Trophoblast cell (in vitro differentiated cells and primary cell): ENCODE measurements around the gene EPHA6.

Source experiments
- DNase-seq, 2 donors: peaks; one replicate each; pipeline ENCODE4 v3.0.0-alpha.2; 2016
- H2AFZ ChIP-seq: 2 replicates; pipeline ENCODE4 v1.6.1; 2013; ENCODE audit warnings: low read length, moderate library complexity, mild to moderate bottlenecking; ENCODE audit not compliant: insufficient read depth, poor library complexity
- H2AK5ac ChIP-seq: 2 replicates; pipeline ENCODE4 v1.6.1; 2013; ENCODE audit warnings: mild to moderate bottlenecking, low read length
- H2BK120ac ChIP-seq: 2 replicates; pipeline ENCODE4 v1.6.1; 2013; ENCODE audit warnings: low read length, mild to moderate bottlenecking, moderate library complexity; ENCODE audit not compliant: insufficient read depth, poor library complexity
- H2BK12ac ChIP-seq: 2 replicates; pipeline ENCODE4 v1.6.1; 2013; ENCODE audit warnings: mild to moderate bottlenecking, low read length, moderate library complexity
- H2BK5ac ChIP-seq: 2 replicates; pipeline ENCODE4 v1.6.1; 2013; ENCODE audit warnings: low read length, low read depth, moderate library complexity, mild to moderate bottlenecking; ENCODE audit not compliant: poor library complexity
- H3K14ac ChIP-seq: 2 replicates; pipeline ENCODE4 v1.6.1; 2013; ENCODE audit warnings: mild to moderate bottlenecking, low read length
- H3K18ac ChIP-seq: 2 replicates; pipeline ENCODE4 v1.6.1; 2013; ENCODE audit warnings: mild to moderate bottlenecking, low read length
- H3K23ac ChIP-seq: 2 replicates; pipeline ENCODE4 v1.6.1; 2013; ENCODE audit warnings: low read length
- H3K27ac ChIP-seq: 2 replicates; pipeline ENCODE4 v1.5.1; 2013; ENCODE audit warnings: low read depth, mild to moderate bottlenecking, inconsistent platforms, low read length, moderate library complexity
- H3K27me3 ChIP-seq: 2 replicates; pipeline ENCODE4 v1.6.1; 2013; ENCODE audit warnings: inconsistent platforms, mild to moderate bottlenecking, low read length, moderate library complexity; ENCODE audit not compliant: insufficient read depth
- H3K36me3 ChIP-seq, 2 experiments: 1 replicate in 1 of 2; 2 replicates in 1 of 2; pipeline ENCODE4 v1.6.1; 2013; ENCODE audit warnings: low read length in 2 of 2, mild to moderate bottlenecking in 2 of 2, moderate library complexity in 1 of 2; ENCODE audit not compliant: insufficient read depth in 2 of 2, control insufficient read depth in 1 of 2
- H3K4ac ChIP-seq: 2 replicates; pipeline ENCODE4 v1.6.1; 2013; ENCODE audit warnings: low read depth, mild to moderate bottlenecking, low read length, moderate library complexity
- H3K4me1 ChIP-seq, 2 experiments: 1 replicate in 1 of 2; 2 replicates in 1 of 2; pipeline ENCODE4 v1.6.1; 2013; ENCODE audit warnings: low read length in 2 of 2, mild to moderate bottlenecking in 2 of 2, moderate library complexity in 1 of 2; ENCODE audit not compliant: insufficient read depth in 2 of 2, control insufficient read depth in 1 of 2
- H3K4me2 ChIP-seq: 2 replicates; pipeline ENCODE4 v1.6.1; 2013; ENCODE audit warnings: inconsistent platforms, mild to moderate bottlenecking, low read length, moderate library complexity
- H3K4me3 ChIP-seq: 2 replicates; pipeline ENCODE4 v1.5.1; 2013; ENCODE audit warnings: mild to moderate bottlenecking, low read depth, low read length, inconsistent platforms
- H3K79me1 ChIP-seq: one replicate; pipeline ENCODE4 v1.6.1; 2013; ENCODE audit warnings: low read length
- H3K79me2 ChIP-seq: 2 replicates; pipeline ENCODE4 v1.6.1; 2013; ENCODE audit warnings: low read length, mild to moderate bottlenecking; ENCODE audit not compliant: control insufficient read depth, insufficient read depth, poor library complexity
- H3K9ac ChIP-seq: 2 replicates; pipeline ENCODE4 v1.6.1; 2013; ENCODE audit warnings: mild to moderate bottlenecking, low read length
- H3K9me3 ChIP-seq: 2 replicates; pipeline ENCODE4 v1.6.1; 2013; ENCODE audit warnings: low read depth, mild to moderate bottlenecking, control low read depth, inconsistent platforms, low read length; ENCODE audit not compliant: insufficient read depth
- H4K12ac ChIP-seq: 2 replicates; pipeline ENCODE4 v1.6.1; 2013; ENCODE audit warnings: low read depth, mild to moderate bottlenecking, low read length, moderate library complexity
- H4K8ac ChIP-seq: 2 replicates; pipeline ENCODE4 v1.6.1; 2013; ENCODE audit warnings: low read depth, mild to moderate bottlenecking, low read length, moderate library complexity
- H4K91ac ChIP-seq: one replicate; pipeline ENCODE4 v1.6.1; 2013; ENCODE audit warnings: low read depth, mild to moderate bottlenecking, low read length, moderate library complexity
- WGBS: extraction: QIAGEN DNeasy Blood & Tissue Kit; methylation state at CpG from one replicate; pipeline ENCODE4 v1.1.7; 2013; ENCODE audit warnings: missing lambda C conversion rate; ENCODE audit not compliant: insufficient read length, insufficient coverage; ENCODE audit errors: extremely low coverage; 5-methylcytosine and 5-hydroxymethylcytosine counted together

EPHA6 gene

DNA sequence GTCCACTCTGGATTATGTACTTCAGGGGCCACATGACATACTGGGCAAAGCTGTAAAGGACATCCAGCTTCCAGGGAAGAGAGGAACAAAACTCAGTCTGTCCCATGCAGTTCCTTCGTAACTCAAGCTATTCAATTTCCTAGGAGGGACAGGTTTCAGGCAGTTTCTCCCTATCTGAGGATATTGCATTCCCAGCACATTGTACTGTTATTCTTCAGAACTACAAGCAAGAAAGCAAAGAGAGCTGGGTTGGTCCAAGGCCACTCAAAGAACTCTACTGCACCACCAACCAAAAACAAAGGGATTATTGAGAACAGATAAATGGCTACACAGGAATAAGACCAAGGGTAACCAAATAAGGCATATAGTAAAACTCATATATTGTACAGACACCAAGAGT lies 832.5 kb downstream of the EPHA6 start:
- no peak overlapping the region for H3K4me3 ChIP-seq
- DNase-seq, result no peak
- H2AK5ac ChIP-seq, result no peak overlapping the region
- H2BK120ac ChIP-seq, result no peak overlapping the region
- H3K9ac ChIP-seq, result no peak overlapping the region
- no peaks in the 10 kb centered on the region for H3K36me3 ChIP-seq
- H3K23ac ChIP-seq, result no peak overlapping the region
- H3K27me3 ChIP-seq, result no peaks in the 10 kb centered on the region
- no peak overlapping the region for H2BK5ac ChIP-seq
- no peak overlapping the region for H4K8ac ChIP-seq
- H2BK12ac ChIP-seq, result no peak overlapping the region
- no peak overlapping the region for H4K91ac ChIP-seq
- no peak overlapping the region for H2AFZ ChIP-seq
- H3K18ac ChIP-seq, result no peak overlapping the region
- no peak overlapping the region for H3K4ac ChIP-seq
- no peak overlapping the region for H3K14ac ChIP-seq
- whole genome bisulfite sequencing, result no CpG with 5 or more reads among the region's 1 CpG
- H3K4me1 ChIP-seq, result no peaks in the 10 kb centered on the region
- no peak overlapping the region for H4K12ac ChIP-seq
- no peak overlapping the region for H3K27ac ChIP-seq
- H3K79me2 ChIP-seq, result no peaks in the 10 kb centered on the region
- no peaks in the 10 kb centered on the region for H3K79me1 ChIP-seq
- H3K4me2 ChIP-seq, result no peak overlapping the region
- H3K9me3 ChIP-seq, result no peaks in the 10 kb centered on the region

DNA sequence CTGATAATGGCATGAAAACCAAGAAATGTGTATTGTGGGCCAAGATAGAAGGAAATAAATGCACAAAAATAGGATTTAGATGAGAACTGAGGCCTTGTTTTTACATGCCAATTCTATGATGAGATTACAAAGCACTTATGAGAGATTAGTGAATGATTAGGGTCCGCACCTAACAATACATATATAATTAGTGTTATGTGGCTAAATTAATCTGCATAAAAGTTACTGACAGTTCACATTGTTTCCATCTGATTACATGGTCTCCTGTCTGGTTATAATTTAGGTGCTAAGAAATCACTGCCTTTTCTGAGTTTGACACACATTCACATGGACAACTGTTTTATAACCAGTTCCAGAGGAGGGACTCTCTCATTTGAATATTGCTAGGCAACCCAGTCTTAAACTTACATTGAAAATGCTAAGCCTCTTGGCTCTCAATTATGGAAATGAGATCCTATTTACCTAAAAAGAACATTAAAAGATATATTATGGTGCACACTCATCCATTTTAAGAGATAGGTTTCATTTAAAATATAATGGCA lies 833.1 kb downstream of the EPHA6 start:
- Histone ChIP-seq H3K27me3 (no peaks in the 10 kb centered on the region), H3K27ac (no peak overlapping the region), H3K14ac (no peak overlapping the region), H3K4ac (no peak overlapping the region), H2BK120ac (no peak overlapping the region), H3K9me3 (no peaks in the 10 kb centered on the region), H3K79me1 (no peaks in the 10 kb centered on the region), H2BK12ac (no peak overlapping the region), H4K12ac (no peak overlapping the region), H3K23ac (no peak overlapping the region), H4K91ac (no peak overlapping the region), H3K4me2 (no peak overlapping the region), H2BK5ac (no peak overlapping the region), H3K18ac (no peak overlapping the region), H3K4me1 (no peaks in the 10 kb centered on the region), H3K4me3 (no peak overlapping the region), H2AFZ (no peak overlapping the region), H3K9ac (no peak overlapping the region), H2AK5ac (no peak overlapping the region), H3K36me3 (no peaks in the 10 kb centered on the region), H4K8ac (no peak overlapping the region), H3K79me2 (no peaks in the 10 kb centered on the region)
- no peak for DNase-seq
- no CpG with 5 or more reads among the region's 1 CpG for WGBS

DNA sequence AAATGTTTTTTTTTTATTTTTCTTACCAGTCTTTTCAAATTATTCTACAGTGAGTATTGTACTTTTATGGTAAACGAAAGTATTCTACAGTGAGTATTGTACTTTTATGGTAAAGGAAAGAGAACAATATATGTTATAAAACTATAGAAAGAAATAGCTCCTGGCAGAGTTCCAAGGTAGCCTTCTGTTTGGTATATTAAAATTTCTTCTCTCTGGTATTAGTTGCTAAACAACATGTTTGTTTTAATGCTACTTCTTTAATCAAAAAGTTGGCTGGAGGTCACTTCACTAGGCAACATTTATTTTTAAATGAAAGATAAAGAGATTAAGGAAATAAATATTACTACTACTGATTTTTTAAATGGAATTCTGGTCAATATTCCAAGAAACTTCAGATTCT lies 841.6 kb downstream of the EPHA6 start:
- no CpG with 5 or more reads among the region's 1 CpG for WGBS
- no peak overlapping the region for H2AFZ ChIP-seq
- H4K8ac ChIP-seq, result no peak overlapping the region
- no peak overlapping the region for H3K4me2 ChIP-seq
- H3K4me3 ChIP-seq, result no peak overlapping the region
- H3K23ac ChIP-seq, result no peak overlapping the region
- no peak overlapping the region for H3K9ac ChIP-seq
- H2BK120ac ChIP-seq, result no peak overlapping the region
- no peaks in the 10 kb centered on the region for H3K79me2 ChIP-seq
- no peak overlapping the region for H3K27ac ChIP-seq
- H2AK5ac ChIP-seq, result no peak overlapping the region
- H3K4ac ChIP-seq, result no peak overlapping the region
- H3K36me3 ChIP-seq, result no peaks in the 10 kb centered on the region
- H3K27me3 ChIP-seq, result no peaks in the 10 kb centered on the region
- no peaks in the 10 kb centered on the region for H3K79me1 ChIP-seq
- no peak overlapping the region for H2BK5ac ChIP-seq
- H2BK12ac ChIP-seq, result no peak overlapping the region
- H3K18ac ChIP-seq, result no peak overlapping the region
- no peaks in the 10 kb centered on the region for H3K4me1 ChIP-seq
- no peak overlapping the region for H4K12ac ChIP-seq
- no peak for DNase-seq
- H3K9me3 ChIP-seq, result no peaks in the 10 kb centered on the region
- no peak overlapping the region for H3K14ac ChIP-seq
- H4K91ac ChIP-seq, result no peak overlapping the region

DNA sequence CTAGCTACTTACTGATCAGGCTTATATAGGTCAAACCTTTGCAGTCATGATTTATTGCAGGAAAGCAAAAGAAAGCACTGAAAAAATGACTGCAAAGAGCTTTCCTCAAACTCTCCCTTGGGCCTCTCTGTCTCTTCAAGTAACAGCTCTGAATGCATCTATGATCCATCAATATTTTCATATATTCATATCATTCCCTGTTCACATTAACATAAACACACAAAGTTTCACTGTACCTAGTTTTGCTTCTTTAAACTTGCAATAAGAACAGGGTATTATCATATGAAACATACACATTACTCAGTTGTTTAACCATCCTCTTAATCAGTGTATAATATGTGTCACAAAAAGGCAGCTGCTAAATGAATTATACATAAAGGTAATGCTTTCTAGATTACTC lies 842.2 kb downstream of the EPHA6 start:
- no peak overlapping the region for H4K91ac ChIP-seq

More for the DNA sequence above, 842.2 kb downstream of the EPHA6 start:
- Histone ChIP-seq H2AK5ac (no peak overlapping the region), H3K79me2 (no peaks in the 10 kb centered on the region), H2BK5ac (no peak overlapping the region), H3K9ac (no peak overlapping the region), H3K9me3 (no peaks in the 10 kb centered on the region), H3K79me1 (no peaks in the 10 kb centered on the region), H3K14ac (no peak overlapping the region), H3K4me1 (no peaks in the 10 kb centered on the region), H3K27ac (no peak overlapping the region), H2AFZ (no peak overlapping the region), H4K8ac (no peak overlapping the region), H3K36me3 (no peaks in the 10 kb centered on the region), H2BK120ac (no peak overlapping the region), H3K4me2 (no peak overlapping the region), H3K4me3 (no peak overlapping the region), H3K18ac (no peak overlapping the region), H3K4ac (no peak overlapping the region), H3K27me3 (no peaks in the 10 kb centered on the region), H2BK12ac (no peak overlapping the region), H3K23ac (no peak overlapping the region), H4K12ac (no peak overlapping the region)
- DNase-seq, result no peak
